Stomach (tissue), 9 donors: ENCODE data around the gene TAF4B. TPM values are rescaled to one million over a fixed set of nuclear protein-coding genes. Genes with fewer than 3 reads are reported as not detected.

Experiments
- DNase-seq, 2 donors: peaks; one replicate each; pipeline versions ENCODE4 v3.0.0 to v3.0.0-alpha.2; 2013 to 2019
- H3K27ac ChIP-seq, 5 donors: fragments of 200-600 bp in 4 of 5; sonication (generic) in 4 of 5; one replicate each; pipeline ENCODE4 v1.5.1; 2013 to 2019; ENCODE audit warnings: mild to moderate bottlenecking in 1 of 5, moderate library complexity in 1 of 5
- H3K27me3 ChIP-seq, 3 donors: fragments of 200-600 bp; sonication (generic); one replicate each; pipeline ENCODE4 v1.5.1; 2017 to 2019; ENCODE audit warnings: mixed run types in 1 of 3
- H3K36me3 ChIP-seq, 4 donors: fragments of 200-600 bp; sonication (generic); 1 replicate in 3 of 4; 2 replicates in 1 of 4; pipeline ENCODE4 v1.5.1; 2016 to 2019
- H3K4me1 ChIP-seq, 4 donors: fragments of 200-600 bp; sonication (generic); one replicate each; pipeline ENCODE4 v1.5.1; 2016 to 2019
- H3K4me3 ChIP-seq, 4 donors: fragments of 200-600 bp; sonication (generic) in 3 of 4; one replicate each; pipeline ENCODE4 v1.5.1; 2016 to 2019; ENCODE audit warnings: mild to moderate bottlenecking in 1 of 4
- H3K9me3 ChIP-seq, 4 donors: fragments of 200-600 bp; sonication (generic); one replicate each; pipeline ENCODE4 v1.5.1; 2016 to 2019
- CTCF ChIP-seq, 7 experiments: fragments of 450-650 bp in 4 of 7; fragments of 200-600 bp in 3 of 7; sonication (generic) in 3 of 7; IDR thresholded peaks; one replicate each; pipeline ENCODE4 v1.5.1; 2016 to 2019; ENCODE audit warnings: antibody characterized with exemption in 7 of 7, control low read depth in 2 of 7, mild to moderate bottlenecking in 1 of 7
- EP300 ChIP-seq: sonication (generic); formaldehyde crosslinking; IDR thresholded peaks from one replicate; pipeline ENCODE4 v1.6.1; 2017; ENCODE audit warnings: antibody characterized with exemption
- POLR2A ChIP-seq, 4 donors: fragments of 450-650 bp; IDR thresholded peaks; one replicate each; pipeline ENCODE4 v1.6.1; 2016; ENCODE audit warnings: antibody characterized with exemption in 4 of 4, control low read depth in 2 of 4, mild to moderate bottlenecking in 1 of 4, moderate library complexity in 1 of 4
- POLR2AphosphoS5 ChIP-seq, 3 donors: sonication (generic); formaldehyde crosslinking; IDR thresholded peaks; one replicate each; pipeline ENCODE4 v1.6.1; 2016; ENCODE audit warnings: antibody characterized with exemption in 3 of 3
- WGBS, 5 donors: extraction: QIAGEN DNeasy Blood & Tissue Kit in 3 of 5; methylation state at CpG; one replicate each; pipeline versions ENCODE4 v1.1.5 to v1.1.7; 2013 to 2018; 5-methylcytosine and 5-hydroxymethylcytosine counted together
- intact Hi-C: fragments of 100-400 bp; cut with DNase I; formaldehyde crosslinking; loops from one replicate; pipeline ENCODE4 v1.15.1; 2023; ENCODE audit warnings: low total_unique reads
- polyA plus RNA-seq, 3 donors: library from polyadenylated mRNA; stranded (reverse); fragments of 200-250 nt; gene quantifications; one replicate each; pipeline ENCODE4 v1.2.3, GENCODE V29; 2013
- total RNA-seq, 5 donors: library from RNA; depleted of rRNA; stranded (reverse); fragments of >200 nt; gene quantifications; one replicate each; pipeline versions ENCODE4 v1.1.0 to v1.2.3, GENCODE V29; 2014 to 2016
- donor health status: healthy with polysubstance abuse.
- donor health status: Bipolar disorder and iron deficiency.
- donor health status: healthy.

The TAF4B gene
- total and polyA plus RNA-seq, 8 donors = 0.58 to 33.6 (median 5.0) TPM

DNA sequence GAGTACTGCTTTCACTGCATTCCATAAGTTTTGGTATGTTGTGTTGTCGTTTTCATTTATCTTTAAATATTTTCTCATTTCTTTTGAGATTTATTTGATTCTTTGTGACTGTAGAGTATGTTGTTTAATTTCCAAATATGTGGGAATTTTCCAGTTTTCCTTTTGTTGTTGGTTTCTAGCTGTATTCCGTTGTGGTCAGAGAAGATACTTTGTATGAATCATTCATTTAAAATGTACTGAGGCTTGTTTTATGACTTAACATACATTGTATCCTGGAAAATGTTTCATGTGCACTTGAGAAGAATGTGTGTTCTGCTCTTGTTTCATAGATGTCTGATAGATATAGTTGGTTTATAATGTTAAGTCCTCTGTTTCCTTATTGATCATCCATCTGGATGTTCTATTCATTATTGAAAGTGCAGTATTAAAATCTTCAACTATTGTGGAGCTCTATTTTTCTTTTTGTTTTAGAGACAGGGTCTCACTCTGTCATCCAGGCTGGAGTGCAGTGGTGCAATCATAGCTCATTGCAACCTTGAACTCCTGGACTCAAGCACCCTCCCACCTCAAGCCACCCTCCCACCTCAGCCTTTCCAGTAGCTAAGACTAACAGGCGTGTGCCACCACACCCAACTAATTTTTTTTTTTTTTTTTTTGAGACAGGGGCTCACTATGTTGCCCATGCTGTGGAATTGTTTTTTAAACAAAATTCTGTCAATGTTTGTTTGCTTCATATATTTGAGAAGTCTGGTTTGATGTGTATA is 96.8 kb downstream of the TAF4B start:
- Histone ChIP-seq H3K4me3 (no peak overlapping the region), H3K4me1 (no peaks in the 10 kb centered on the region), H3K27ac (no peak overlapping the region), H3K27me3 (no peaks in the 10 kb centered on the region), H3K9me3 (no peaks in the 10 kb centered on the region), H3K36me3 (peaks cover 0 to 24% (median 11%) of the 10 kb centered on the region in 4 donors)
- DNase-seq = no peak
- no peak for TF ChIP-seq POLR2A (IDR thresholded peaks at IDR 0.05)
- no peak for TF ChIP-seq POLR2AphosphoS5 (IDR thresholded peaks at IDR 0.05)
- TF ChIP-seq EP300 = no peak
- no peak for TF ChIP-seq CTCF (IDR thresholded peaks at IDR 0.05)
- 82 to 96% (median 92%) methylated on average over 3 of the region's 3 CpGs for WGBS, 5 donors
- intact Hi-C loops = no loop called here

GRCh38 chr18:26325771-26326170 is 99.5 kb downstream of the TAF4B start:
- Histone ChIP-seq H3K27ac (no peak overlapping the region), H3K27me3 (no peaks in the 10 kb centered on the region), H3K4me1 (no peaks in the 10 kb centered on the region), H3K4me3 (no peak overlapping the region), H3K36me3 (peaks cover 0 to 43% (median 27%) of the 10 kb centered on the region in 4 donors), H3K9me3 (no peaks in the 10 kb centered on the region)
- intact Hi-C loops = no loop called here
- WGBS, 5 donors = 82 to 96% (median 87%) methylated on average over 2 of the region's 2 CpGs
- TF ChIP-seq EP300 (no peak), POLR2A (IDR thresholded peaks at IDR 0.05) (no peak), CTCF (IDR thresholded peaks at IDR 0.05) (no peak), POLR2AphosphoS5 (IDR thresholded peaks at IDR 0.05) (no peak)
- DNase-seq = no peak

DNA sequence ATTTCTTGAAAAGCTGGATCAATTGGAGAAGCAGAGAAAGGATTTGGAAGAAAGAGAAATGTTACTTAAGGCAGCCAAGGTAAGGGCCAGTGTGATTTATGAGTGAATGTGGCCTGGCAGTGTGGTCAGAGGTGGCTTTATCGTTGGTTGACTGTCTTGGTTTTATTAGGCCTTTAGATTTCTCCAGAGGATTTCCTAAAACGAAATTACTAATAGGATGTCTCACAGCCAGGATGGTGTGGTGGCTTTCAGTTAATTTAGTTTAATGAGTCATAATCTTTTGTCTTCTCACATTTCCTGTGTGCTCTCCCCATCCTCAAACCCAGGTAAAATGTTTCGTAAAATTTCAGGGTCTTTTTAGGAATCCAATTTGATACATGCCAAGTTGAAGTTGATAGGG is 100.8 kb downstream of the TAF4B start:
- H3K27me3 ChIP-seq = no peaks in the 10 kb centered on the region
- no peaks in the 10 kb centered on the region for H3K4me1 ChIP-seq
- peaks cover 0 to 35% (median 25%) of the 10 kb centered on the region in 4 donors for H3K36me3 ChIP-seq
- DNase-seq = no peak
- 78 to 89% (median 85%) methylated on average over 3 of the region's 3 CpGs for WGBS, 5 donors
- TF ChIP-seq EP300 (no peak), POLR2A (IDR thresholded peaks at IDR 0.05) (no peak)
- intact Hi-C loops = no loop called here
- H3K27ac ChIP-seq = no peak overlapping the region
- no peaks in the 10 kb centered on the region for H3K9me3 ChIP-seq
- no peak overlapping the region for H3K4me3 ChIP-seq

GRCh38 chr18:26332991-26333390 is 106.7 kb downstream of the TAF4B start:
- no peak overlapping the region for H3K27ac ChIP-seq
- TF ChIP-seq CTCF (IDR thresholded peaks at IDR 0.05) (no peak), EP300 (no peak), POLR2AphosphoS5 (IDR thresholded peaks at IDR 0.05) (no peak), POLR2A (IDR thresholded peaks at IDR 0.05) (no peak)
- no peaks in the 10 kb centered on the region for H3K9me3 ChIP-seq
- H3K4me1 ChIP-seq = peaks cover 0 to 21% (median 9%) of the 10 kb centered on the region in 4 donors
- H3K4me3 ChIP-seq = no peak overlapping the region
- no peak for DNase-seq
- no peaks in the 10 kb centered on the region for H3K27me3 ChIP-seq
- H3K36me3 ChIP-seq = peaks cover 0 to 26% (median 20%) of the 10 kb centered on the region in 4 donors
- WGBS, 5 donors = 91 to 100% (median 96%) methylated on average over 1 of the region's 1 CpG
- intact Hi-C loops = no loop called here

- H3K36me3 ChIP-seq = peaks cover 0 to 9% (median 6%) of the 10 kb centered on the region in 4 donors
- TF ChIP-seq CTCF (IDR thresholded peaks at IDR 0.05) (no peak), POLR2AphosphoS5 (IDR thresholded peaks at IDR 0.05) (no peak), POLR2A (IDR thresholded peaks at IDR 0.05) (no peak), EP300 (no peak)
- no peaks in the 10 kb centered on the region for H3K27me3 ChIP-seq
- peaks cover 0 to 21% (median 9%) of the 10 kb centered on the region in 4 donors for H3K4me1 ChIP-seq
- intact Hi-C loops = no loop called here
- no peak overlapping the region for H3K27ac ChIP-seq
- H3K4me3 ChIP-seq = no peak overlapping the region
- H3K9me3 ChIP-seq = no peaks in the 10 kb centered on the region
- no peak for DNase-seq
- WGBS, 5 donors = 62 to 78% (median 64%) methylated on average over 2 of the region's 2 CpGs
Observed at GRCh38 chr18:26335156-26335555, 108.9 kb downstream of the TAF4B start.
